ENCODE results near the gene SRXN1.

DNA sequence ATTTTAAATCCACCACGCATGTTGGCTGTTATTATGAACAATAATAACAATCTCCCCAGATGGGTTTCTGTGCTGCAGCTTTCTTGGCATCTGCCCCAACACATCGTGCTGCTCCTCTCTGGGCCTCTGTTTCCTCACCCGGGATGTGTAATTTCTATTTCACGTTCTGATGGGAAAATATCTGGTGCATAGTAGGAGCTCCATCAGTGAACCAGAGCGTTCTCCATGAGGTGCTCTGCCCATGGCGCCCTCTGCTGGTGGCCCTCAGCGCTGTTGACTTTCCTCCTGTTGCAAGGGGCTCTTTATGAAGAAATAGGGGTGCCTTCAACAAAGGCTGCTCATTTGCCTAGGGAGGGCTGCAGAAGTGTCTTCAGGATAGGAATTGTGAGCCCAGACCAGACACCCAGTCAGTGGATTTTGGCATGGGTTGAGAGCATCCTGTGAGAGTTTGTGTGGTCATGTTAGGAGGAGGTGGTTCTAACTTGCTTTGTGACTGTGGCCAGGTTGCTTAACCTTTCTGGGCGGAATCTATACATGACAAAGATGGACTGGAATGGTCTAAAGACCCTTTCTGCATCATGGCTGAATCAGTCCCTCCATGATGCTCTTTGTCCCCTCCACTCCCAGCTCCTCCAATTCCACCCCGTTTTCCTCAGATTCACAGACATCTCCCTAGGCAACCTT lies 14.5 kb upstream of the SRXN1 start:
- TF ChIP-seq, protein P1, sequence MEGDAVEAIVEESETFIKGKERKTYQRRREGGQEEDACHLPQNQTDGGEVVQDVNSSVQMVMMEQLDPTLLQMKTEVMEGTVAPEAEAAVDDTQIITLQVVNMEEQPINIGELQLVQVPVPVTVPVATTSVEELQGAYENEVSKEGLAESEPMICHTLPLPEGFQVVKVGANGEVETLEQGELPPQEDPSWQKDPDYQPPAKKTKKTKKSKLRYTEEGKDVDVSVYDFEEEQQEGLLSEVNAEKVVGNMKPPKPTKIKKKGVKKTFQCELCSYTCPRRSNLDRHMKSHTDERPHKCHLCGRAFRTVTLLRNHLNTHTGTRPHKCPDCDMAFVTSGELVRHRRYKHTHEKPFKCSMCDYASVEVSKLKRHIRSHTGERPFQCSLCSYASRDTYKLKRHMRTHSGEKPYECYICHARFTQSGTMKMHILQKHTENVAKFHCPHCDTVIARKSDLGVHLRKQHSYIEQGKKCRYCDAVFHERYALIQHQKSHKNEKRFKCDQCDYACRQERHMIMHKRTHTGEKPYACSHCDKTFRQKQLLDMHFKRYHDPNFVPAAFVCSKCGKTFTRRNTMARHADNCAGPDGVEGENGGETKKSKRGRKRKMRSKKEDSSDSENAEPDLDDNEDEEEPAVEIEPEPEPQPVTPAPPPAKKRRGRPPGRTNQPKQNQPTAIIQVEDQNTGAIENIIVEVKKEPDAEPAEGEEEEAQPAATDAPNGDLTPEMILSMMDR (IDR thresholded peaks at IDR 0.05 in 2 of 3, conservative IDR thresholded peaks at IDR 0.05 in 1 of 3; ENCODE audit: borderline replicate concordance in 1 of 3, insufficient read depth in 1 of 3, low read depth in 2 of 3, low read length in 2 of 3) = peak; percentile 89 to 99 (median 97)
- TF ChIP-seq, protein P2, sequence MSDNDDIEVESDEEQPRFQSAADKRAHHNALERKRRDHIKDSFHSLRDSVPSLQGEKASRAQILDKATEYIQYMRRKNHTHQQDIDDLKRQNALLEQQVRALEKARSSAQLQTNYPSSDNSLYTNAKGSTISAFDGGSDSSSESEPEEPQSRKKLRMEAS (IDR thresholded peaks at IDR 0.05) = no peak
- TF ChIP-seq POLR2A (IDR thresholded peaks at IDR 0.05; ENCODE audit: borderline replicate concordance, extremely low read depth, insufficient read depth, insufficient read length) (no peak), EZH2phosphoT487 (IDR thresholded peaks at IDR 0.05; ENCODE audit: borderline replicate concordance) (no peak), EZH2 (IDR thresholded peaks at IDR 0.05) (no peak), RAD21 (IDR thresholded peaks at IDR 0.05; ENCODE audit: low read depth) (peak; percentile 68), SIN3A (IDR thresholded peaks at IDR 0.05; ENCODE audit: low read depth) (no peak), YY1 (IDR thresholded peaks at IDR 0.05; ENCODE audit: extremely low read depth, insufficient replicate concordance, low read depth, low read length) (no peak), FOSL1 (IDR thresholded peaks at IDR 0.05; ENCODE audit: low read depth) (no peak), TCF7L2 (IDR thresholded peaks at IDR 0.05; ENCODE audit: borderline replicate concordance, extremely low read depth, insufficient read depth, insufficient read length) (no peak), POLR2AphosphoS5 (IDR thresholded peaks at IDR 0.05; ENCODE audit: low read depth, low read length) (no peak), SP1 (IDR thresholded peaks at IDR 0.05; ENCODE audit: low read depth) (no peak)
- TF ChIP-seq, protein P3, sequence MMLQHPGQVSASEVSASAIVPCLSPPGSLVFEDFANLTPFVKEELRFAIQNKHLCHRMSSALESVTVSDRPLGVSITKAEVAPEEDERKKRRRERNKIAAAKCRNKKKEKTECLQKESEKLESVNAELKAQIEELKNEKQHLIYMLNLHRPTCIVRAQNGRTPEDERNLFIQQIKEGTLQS (IDR thresholded peaks at IDR 0.05) = no peak
- TF ChIP-seq, protein P4, sequence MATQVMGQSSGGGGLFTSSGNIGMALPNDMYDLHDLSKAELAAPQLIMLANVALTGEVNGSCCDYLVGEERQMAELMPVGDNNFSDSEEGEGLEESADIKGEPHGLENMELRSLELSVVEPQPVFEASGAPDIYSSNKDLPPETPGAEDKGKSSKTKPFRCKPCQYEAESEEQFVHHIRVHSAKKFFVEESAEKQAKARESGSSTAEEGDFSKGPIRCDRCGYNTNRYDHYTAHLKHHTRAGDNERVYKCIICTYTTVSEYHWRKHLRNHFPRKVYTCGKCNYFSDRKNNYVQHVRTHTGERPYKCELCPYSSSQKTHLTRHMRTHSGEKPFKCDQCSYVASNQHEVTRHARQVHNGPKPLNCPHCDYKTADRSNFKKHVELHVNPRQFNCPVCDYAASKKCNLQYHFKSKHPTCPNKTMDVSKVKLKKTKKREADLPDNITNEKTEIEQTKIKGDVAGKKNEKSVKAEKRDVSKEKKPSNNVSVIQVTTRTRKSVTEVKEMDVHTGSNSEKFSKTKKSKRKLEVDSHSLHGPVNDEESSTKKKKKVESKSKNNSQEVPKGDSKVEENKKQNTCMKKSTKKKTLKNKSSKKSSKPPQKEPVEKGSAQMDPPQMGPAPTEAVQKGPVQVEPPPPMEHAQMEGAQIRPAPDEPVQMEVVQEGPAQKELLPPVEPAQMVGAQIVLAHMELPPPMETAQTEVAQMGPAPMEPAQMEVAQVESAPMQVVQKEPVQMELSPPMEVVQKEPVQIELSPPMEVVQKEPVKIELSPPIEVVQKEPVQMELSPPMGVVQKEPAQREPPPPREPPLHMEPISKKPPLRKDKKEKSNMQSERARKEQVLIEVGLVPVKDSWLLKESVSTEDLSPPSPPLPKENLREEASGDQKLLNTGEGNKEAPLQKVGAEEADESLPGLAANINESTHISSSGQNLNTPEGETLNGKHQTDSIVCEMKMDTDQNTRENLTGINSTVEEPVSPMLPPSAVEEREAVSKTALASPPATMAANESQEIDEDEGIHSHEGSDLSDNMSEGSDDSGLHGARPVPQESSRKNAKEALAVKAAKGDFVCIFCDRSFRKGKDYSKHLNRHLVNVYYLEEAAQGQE (IDR thresholded peaks at IDR 0.05; ENCODE audit: low read depth) = no peak
